ENCODE results near the gene DDX43.
"Not testable (repeated sequence)": the region's sequence is repeated elsewhere in the genome, so short reads cannot be mapped to it uniquely, and the experiment has no call there.

Gene DDX43

DNA sequence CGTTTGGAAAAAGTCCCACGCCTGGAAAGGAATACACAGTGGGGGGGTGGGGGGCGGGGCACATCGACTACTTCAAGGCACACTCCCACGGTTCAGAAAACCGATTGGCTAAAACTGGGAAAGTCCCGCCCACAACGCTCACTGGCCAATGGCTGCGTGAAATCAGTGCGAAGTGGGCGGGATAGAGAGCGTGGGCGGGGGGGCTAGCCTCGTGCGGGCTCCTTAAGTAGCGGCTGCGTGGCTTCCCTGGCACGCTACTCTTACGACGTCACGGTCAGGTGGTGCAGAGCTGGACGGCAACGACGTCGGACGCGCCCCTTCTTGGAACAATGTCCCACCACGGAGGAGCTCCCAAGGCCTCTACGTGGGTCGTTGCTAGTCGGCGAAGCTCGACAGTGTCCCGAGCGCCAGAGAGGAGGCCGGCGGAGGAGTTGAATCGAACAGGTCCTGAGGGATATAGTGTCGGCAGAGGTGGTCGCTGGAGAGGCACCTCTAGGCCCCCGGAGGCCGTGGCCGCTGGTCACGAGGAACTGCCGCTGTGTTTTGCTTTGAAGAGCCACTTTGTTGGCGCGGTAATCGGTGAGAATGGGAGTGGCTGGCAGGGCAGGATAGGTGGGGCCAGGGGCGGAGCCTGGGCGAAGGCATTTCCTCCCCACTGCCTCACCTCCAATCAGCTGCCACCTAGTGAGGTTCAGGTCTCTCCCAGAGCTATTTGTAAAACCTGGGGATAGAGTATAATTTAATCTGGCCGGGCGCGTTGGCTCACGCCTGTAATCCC lies at the start of gene DDX43:
Gene DDX43 (plus strand): TSS at position 252 of the 778 bp plus-strand sequence. CDS start 78 bp downstream, at position 330.
- DNase-seq (ENCODE audit: low spot score): peak; percentile 63

DNA sequence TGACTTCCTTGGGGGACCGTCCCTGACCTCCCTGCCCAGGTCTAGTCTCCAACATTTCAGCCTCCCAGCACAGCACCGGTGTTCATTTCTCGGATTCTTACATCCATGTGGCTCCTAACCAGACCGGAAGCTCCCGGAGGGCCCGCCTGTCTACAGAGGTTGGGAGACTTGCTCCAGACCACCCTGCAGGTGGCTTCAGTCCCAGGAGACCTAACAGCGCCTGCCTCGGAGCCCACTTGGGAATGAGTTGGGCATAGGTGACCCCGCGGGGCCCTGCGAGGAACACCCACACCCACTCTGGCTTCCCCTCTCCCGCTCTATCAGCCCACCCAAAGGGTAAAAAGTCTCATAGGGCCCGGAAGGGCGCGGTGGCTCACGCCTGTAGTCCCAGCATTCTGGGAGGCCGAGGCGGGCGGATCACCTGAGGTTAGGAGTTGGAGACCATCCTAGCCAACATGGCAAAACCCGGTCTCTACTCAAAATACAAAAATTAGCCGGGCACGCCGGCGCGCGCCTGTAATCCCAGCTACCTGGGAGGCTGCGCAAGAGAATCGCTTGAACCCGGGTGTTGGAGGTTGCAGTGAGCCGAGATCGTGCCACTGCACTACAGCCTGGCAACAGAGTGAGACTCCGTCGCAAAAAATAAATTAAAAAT lies 46.0 kb upstream of the DDX43 start:
- DNase-seq (ENCODE audit: low spot score): no peak

DNA sequence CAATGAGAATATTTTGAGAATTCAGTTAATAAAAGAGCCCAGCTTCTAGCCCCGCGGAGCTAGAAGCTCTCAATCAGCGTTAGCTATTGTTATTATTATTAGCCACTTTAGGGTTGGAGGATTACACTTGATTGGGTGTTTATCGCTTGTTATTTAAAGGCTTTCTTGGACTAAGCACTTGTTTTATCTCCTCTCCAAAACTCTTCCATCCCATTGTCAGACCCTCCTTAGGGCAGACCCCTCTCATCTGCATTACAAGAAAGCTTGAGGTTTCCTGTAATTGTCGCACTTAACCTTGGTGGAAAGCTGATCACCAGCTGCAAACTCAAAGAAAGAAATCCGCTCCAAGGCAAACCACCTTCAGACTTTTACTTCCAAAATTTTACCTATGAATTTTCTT lies 45.3 kb upstream of the DDX43 start:
- DNase-seq (ENCODE audit: low spot score): peak; percentile 76

DNA sequence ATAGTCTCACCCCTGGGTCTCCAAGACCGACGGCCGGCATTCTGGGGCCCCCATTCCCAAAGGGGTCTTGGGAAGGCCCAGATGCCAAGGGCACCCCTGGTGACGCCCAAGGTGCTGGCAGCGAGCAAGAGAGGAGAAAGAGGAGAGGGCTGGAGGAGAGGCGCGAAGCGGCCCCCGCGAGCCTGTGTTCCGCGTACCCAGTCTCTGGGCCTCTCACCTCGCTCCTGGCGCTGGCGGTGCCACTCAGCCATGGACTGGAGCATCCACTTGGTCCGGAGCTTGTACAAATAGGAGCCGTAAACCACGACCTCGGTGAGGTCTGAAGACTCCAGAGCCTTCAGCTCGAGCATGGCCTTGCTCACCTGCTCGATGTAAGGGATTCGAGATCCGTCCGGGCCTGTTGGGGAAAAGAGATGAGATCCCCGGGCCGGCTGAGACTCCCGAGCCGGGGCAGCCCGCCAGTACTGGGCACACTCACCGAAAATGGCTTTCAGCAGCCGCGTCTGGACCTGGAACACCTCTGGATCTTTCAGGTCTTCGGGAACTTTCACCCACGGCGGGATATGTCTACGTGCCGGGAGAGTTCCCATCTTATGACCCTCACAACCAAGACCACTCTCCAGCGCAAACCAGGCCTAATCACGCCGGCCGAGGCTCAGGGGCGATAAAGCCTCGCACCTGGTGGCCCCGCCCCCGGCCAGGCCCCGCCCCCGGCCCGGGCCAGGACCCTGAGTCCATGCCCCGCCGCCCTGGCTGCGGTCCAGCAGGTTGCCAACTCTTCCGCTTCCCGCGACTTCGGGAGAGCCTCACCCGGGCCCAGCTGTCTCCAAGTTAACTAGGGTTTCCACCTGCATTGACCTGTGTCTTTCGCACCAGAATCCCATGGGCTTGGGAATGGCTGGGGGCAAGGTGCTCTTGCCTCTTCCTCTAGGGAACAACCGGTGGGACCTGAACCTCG lies 40.7 kb upstream of the DDX43 start, which contains the start of gene DPPA5:
Gene DPPA5 (minus strand): TSS at position 641 of the 958 bp plus-strand sequence. CDS start 51 bp downstream, at position 590.
- no peak for DNase-seq (ENCODE audit: low spot score)

DNA sequence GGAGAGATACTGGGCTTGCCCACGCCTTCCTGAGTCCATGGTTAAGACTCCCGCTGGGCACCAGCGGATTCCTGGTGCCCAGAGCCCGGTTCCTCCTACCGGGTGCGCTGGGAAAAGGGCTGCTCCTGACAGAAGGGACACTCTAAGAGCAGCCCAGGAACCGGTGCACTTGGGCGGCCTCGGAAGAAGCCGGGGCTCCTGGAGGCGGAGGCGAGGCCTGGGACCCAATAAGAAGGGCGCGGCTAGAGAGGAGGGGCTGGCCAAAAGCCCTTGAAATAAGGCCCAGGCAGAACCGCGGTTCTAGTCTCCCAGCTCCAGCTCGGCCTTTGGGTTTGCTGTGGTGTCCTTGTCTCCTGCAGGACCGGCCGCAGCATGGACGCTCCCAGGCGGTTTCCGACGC lies 32.3 kb upstream of the DDX43 start, which contains the start of gene KHDC3L:
Gene KHDC3L (plus strand): TSS at position 301 of the 400 bp plus-strand sequence. CDS start 72 bp downstream, at position 373.
- no peak for DNase-seq (ENCODE audit: low spot score)

DNA sequence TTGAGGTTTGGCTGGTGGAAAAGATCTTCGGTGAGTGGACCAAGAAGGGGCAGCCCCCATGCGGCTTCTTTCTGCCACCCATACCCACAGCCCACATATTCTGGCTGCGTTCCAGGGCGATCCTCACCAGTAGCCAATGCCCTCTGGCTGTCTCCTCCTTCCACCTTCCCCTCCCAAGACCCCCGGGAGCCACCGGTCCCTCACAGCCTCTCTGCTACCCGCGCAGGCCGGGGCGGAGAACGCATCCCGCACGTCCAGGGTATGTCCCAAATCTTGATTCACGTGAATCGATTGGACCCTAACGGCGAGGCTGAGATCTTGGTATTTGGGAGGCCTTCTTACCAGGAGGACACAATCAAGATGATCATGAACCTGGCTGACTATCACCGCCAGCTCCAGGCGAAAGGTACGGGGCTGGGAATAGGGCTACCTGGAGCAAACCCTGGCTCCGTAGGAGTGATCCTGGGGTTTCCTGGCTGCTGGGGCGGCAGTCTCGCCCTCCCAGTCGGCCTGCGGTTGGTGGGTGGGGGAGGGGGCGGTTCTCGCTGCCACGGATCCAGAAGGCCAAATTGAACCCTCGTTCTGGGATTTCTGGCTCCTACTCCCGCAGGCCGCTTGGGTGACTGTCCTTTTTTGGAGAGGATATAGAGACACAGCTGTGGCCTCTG lies 31.6 kb upstream of the DDX43 start:
- DNase-seq (ENCODE audit: low spot score): no peak

DNA sequence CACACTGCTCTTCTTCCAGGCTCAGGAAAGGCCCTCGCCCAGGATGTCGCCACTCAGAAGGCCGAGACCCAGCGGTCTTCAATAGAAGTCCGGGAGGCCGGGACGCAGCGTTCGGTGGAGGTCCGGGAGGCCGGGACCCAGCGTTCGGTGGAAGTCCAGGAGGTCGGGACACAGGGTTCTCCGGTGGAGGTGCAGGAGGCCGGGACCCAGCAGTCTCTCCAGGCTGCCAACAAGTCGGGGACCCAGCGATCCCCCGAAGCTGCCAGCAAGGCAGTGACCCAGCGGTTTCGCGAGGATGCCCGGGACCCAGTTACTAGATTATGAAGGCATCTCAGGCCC lies 31.1 kb upstream of the DDX43 start:
- no peak for DNase-seq (ENCODE audit: low spot score)

DNA sequence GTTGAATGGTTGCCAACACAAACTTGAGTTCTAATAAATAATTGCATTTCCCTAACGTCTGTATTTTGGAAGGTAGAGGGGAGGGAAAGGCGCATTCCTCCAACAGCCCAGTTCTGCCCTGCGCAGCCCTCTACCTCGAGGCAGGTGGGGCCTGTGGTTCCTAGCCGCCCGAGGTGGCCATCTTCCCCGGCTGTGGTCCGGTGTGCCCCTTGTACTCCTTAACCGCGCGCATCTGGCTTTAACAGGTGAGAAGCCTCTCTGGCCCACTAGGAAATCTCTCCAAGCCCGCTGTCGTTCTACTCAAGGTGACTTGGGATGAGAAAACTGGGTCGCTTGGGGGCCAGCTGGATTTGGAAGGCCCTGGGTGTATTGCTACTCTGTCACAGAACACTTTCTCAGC lies 30.5 kb upstream of the DDX43 start:
- no peak for DNase-seq (ENCODE audit: low spot score)

DNA sequence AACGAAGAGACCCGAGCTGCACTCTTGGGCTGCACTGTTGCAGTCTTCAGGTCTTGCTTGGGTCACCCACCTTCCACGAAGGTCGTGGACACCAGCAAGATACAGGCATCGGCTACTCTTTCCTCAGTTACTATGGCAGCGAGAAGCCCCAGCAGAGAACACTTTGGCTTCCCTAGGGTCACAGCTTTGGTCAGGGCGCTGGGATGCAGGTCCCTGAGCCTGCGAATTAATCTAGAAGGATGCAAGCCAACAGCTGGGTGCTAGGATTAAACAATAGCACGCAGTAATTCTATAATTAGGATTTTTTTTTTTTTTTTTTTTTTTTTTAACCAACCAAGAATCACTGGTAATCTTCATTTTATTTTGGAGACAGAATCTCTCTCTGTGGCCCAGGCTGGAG lies 30.1 kb upstream of the DDX43 start:
- DNase-seq (ENCODE audit: low spot score): no peak

DNA sequence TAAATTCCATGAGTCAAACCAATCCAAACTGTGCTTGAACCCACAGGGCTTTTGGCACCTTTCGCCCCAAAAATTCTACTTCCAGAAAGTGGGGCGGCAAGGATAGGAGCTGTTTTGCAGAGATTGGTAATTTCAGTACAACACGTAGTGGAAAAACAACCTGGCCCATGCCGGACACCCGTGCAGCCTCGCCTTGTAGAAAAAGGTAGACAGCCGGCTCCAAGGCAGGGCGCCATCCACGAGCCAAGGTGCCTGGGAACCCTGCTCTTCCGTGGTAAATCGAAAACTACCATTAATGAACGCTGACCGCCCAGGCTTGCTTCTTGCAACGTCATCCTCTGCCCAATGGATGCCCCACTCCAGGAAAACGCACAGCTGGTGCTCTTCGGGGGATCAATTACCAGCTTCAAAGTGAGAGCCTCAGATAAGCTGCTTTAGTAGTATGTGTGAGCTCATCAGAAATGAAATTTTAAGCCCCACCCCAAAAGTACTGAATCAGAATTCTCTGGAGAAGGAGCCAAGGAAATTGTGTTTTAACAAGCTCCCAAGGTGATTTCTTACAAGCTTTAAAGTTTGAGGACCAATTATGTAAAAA lies 26.8 kb upstream of the DDX43 start:
- DNase-seq (ENCODE audit: low spot score): no peak

DNA sequence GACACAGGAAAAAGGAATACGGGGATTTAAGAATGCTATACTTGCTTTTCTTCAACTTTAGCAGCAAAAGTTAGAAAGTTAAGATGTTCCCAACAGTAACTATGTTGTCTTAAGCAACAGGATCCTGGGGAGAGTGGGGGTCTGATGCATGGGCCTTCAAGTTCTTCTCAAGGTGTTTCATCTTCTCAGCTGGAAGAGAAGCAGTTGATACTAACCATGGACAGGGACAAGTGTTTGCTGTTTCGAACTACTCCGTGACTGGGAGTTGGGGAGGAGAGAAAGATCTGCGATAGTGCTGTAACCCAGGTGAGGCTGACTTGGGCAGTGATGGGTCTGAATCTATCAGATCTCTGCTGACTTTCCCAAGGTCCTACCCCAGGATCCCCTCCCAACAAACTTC lies 26.0 kb upstream of the DDX43 start:
- no peak for DNase-seq (ENCODE audit: low spot score)

DNA sequence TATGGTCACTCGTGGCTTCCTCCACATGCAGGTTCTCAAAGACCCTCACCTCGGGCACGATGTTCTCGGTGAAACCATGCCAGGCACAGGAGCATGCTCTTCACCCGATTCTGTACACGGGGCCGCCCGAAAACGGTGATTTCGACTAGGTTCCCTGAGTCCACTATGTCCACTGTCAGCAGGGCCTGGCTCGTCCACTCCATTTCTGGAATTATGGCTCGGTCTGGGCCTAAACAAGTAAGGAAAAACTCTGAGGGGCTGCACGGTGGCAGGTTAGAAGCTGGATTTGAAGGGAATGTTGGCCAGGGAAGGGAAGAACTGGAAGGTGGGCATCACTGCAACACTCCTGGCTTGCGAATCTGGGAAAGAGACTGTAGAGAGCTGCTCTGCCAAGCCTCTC lies 25.5 kb upstream of the DDX43 start:
- no peak for DNase-seq (ENCODE audit: low spot score)

DNA sequence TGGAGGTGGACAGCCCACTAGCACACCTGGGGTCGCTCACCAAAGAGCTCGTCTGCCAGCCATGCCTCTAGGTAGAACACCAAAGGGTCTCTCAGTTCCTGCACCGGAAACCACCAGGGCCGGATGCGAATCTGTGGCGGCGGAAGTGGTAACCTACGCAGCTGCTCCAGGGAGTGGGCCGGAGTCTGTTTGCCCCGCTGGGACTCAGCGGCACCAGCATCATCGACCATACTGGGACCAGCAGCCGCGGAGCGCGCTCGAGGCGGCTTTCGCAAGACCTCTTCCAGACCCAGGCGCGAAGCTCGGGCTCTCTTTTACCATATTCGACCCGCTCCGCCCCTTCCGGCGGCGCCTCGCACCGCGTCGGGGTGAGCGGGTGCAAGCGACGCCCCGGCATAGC lies 25.1 kb upstream of the DDX43 start, which contains the start of gene OOEP:
Gene OOEP (minus strand): TSS at position 335 of the 400 bp plus-strand sequence. CDS start 105 bp downstream, at position 230.
- no peak for DNase-seq (ENCODE audit: low spot score)

DNA sequence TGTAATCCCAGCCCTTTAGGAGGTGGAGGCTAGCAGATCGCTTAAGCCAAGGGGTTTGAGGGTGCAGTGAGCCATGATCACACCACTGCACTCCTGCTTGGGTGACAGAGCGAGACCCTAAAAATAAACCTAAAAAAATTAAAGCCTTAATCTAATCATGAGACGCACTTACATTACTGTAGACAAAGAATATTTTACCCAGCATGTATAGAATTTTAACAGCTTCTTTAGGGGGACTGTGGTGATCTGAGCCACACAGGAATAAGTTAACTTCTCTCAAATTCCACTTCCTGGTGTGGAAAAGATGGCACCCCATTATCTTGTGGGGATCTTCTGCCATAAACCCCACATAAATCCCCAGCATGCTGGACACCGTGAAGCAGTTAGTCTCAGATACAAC lies 22.6 kb upstream of the DDX43 start:
- DNase-seq (ENCODE audit: low spot score): no peak

DNA sequence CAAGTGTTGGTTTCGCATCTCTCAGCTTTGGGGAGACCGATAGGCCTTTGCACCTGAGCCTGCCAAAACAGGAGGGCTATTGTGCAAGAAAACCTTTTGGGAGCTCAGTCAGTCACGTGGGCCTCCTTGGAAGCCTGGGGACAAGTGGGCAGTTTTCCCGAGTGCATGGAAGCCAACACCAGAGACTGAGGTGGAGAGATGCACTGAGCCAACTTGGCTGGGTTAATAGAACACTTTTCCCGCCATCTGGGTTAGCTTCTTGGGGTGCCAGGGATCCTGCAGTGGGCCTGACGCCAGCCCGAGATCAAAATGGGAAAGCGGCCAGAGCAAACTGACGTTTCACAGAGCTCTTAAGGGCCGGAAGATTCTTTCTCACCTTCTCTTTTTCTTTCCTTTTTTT lies 22.1 kb upstream of the DDX43 start:
- DNase-seq (ENCODE audit: low spot score): no peak

DNA sequence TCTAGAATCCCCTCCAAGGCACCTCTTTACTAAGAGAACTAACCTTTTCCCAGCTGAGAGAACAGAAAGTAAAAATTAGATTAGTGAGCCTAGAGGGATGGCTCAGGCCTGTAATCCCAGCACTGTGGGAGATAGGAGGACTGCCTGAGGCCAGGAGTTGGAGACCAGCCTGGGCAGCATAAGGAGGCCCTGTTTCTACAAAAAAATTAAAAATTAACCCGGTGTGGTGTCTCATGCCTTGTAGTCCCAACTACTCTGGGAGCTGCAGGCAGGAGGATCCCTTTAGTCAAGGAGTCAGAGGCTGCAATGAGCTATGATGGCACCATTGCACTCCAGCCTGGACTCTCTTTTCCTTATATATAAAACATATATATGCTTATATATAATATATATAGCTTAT lies 19.4 kb upstream of the DDX43 start:
- no peak for DNase-seq (ENCODE audit: low spot score)

DNA sequence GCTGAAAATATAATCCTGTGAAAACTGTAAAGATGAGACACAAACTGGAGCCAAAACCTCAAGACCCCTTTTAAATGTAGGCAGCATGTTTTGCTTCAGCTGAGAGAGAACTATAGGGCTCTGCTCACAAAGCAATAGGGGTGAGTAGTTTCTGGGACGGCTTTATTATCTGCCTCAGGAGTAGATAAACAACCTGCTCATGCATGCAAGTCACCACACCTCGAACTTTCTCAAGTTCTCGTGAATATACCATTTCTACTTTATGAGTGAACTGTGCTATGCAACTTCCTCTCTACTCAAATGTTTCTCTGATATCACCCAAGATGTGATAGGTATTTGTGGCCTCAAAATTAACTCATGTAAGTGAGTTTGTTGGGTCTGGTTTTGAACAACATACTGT lies 17.4 kb upstream of the DDX43 start:
- DNase-seq (ENCODE audit: low spot score): no peak

DNA sequence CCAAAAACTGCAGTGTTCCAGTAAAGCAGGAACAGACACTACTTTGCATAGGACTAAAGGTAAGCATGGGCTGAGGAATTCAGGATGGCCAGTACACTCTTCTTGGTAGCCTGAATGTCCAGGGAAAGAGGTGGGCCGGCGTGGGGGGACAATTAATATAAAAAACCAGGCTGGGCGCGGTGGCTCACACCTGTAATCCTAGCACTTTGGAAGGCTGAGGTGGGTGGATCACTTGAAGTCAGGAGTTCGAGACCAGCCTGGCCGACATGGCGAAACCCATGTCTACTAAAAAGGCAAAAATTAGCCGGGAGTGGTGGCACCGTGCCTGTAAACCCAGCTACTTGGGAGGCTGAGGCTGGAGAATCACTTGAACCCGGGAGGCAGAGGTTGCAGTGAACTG lies 13.1 kb upstream of the DDX43 start:
- not testable (repeated sequence) for DNase-seq (ENCODE audit: low spot score)

DNA sequence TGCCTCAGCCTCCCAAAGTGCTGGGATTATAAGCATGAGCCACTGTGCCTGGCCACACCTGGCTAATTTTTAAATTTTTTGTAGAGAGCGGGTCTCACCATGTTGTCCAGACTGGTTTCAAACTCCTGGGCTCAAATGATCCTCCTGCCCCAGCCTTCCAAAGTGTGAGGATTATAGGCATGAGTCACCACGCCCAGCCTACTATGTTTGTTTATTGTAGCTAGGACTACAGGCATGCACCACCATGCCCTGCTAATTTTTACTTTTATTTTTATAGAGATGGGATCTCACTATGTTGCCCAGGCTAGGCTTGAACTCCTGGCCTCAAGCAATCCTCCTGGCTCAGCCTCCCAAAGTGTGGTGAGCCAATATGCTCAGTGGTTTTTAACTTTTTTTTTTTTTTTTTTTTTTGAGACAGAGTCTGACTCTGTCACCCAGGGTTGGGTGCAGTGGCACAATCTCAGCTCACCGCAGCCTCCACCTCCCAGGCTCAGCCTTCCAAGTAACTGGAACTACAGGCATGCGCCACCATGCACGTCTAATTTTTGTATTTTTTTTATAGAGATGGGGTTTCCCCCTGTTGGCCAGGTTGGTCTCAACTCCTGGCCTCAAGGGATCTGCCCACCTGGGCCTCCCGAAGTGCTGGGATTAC lies 12.0 kb upstream of the DDX43 start:
- DNase-seq (ENCODE audit: low spot score): no peak

DNA sequence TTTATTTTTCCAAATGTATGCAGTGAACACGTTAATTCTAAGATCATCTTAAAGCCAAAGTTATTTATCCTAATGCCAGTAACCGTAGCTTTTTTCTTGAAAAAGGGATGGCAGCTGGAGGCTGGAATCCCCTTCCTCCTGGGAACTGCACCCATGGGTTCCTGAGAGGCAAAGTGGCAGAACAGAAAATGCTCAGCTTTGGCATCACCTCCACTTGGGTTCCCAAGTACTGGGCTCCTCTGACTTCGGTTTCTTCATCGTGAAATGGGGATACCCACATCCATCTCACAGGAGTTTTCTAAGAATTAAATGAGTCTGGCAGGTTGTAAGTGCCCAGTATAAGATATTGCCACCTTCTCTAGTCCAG lies 6.2 kb upstream of the DDX43 start:
- DNase-seq (ENCODE audit: low spot score): no peak

Measured in iPS-NIHi11 (cell line).